H1 (cell line): Measurements from ENCODE around the gene TBX21. TPM values are rescaled to one million over a fixed set of nuclear protein-coding genes. Genes with fewer than 3 reads are reported as not detected.

Experiments used
- ATF3 ChIP-seq: IDR thresholded peaks from 2 replicates; pipeline ENCODE4 v1.6.1; 2011; ENCODE audit warnings: low read depth, mild to moderate bottlenecking, low read length; ENCODE audit not compliant: insufficient read depth
- CBX5 ChIP-seq: fragments of 300-800, 300-1000 bp; sonication (generic); IDR thresholded peaks from 2 replicates; pipeline ENCODE4 v1.7.1; 2016; ENCODE audit warnings: antibody characterized with exemption, low read length, low read depth
- CBX8 ChIP-seq: fragments of 300-800, 300-1000 bp; sonication (generic); IDR thresholded peaks from 2 replicates; pipeline ENCODE4 v1.7.1; 2016; ENCODE audit warnings: low read depth, low read length, borderline replicate concordance
- E2F6 ChIP-seq: IDR thresholded peaks from 2 replicates; pipeline ENCODE4 v1.6.1; 2012; ENCODE audit warnings: inconsistent platforms
- EP300 ChIP-seq, 2 experiments: IDR thresholded peaks; 1 replicate in 1 of 2; 2 replicates in 1 of 2; pipeline ENCODE4 v1.6.1; 2011 to 2012; ENCODE audit warnings: low read depth in 2 of 2, low read length in 2 of 2, mild to moderate bottlenecking in 2 of 2, borderline replicate concordance in 1 of 2, inconsistent platforms in 1 of 2, moderate library complexity in 1 of 2
- EZH2 ChIP-seq: fragments of 200-600 bp; sonication (generic); IDR thresholded peaks from 2 replicates; pipeline ENCODE4 v1.7.1; 2012; ENCODE audit warnings: low read depth, mild to moderate bottlenecking, moderate library complexity, low read length, inconsistent platforms; ENCODE audit not compliant: severe bottlenecking
- JUND ChIP-seq: IDR thresholded peaks from 2 replicates; pipeline ENCODE4 v1.6.1; 2011; ENCODE audit warnings: mild to moderate bottlenecking, improper control_type of control experiment, low read length
- KDM4A ChIP-seq: IDR thresholded peaks from one replicate; pipeline ENCODE4 v1.7.1; 2012; ENCODE audit warnings: low read depth, mild to moderate bottlenecking, moderate library complexity, low read length, inconsistent platforms; ENCODE audit not compliant: severe bottlenecking
- MAX ChIP-seq: IDR thresholded peaks from 2 replicates; pipeline ENCODE4 v1.6.1; 2012; ENCODE audit warnings: inconsistent platforms
- NANOG ChIP-seq: IDR thresholded peaks from 2 replicates; pipeline ENCODE4 v1.6.1; 2011; ENCODE audit warnings: low read length, low read depth, mild to moderate bottlenecking, inconsistent platforms; ENCODE audit not compliant: insufficient read depth, poor library complexity, severe bottlenecking
- PHF8 ChIP-seq: fragments of 200-600 bp; sonication (generic); conservative IDR thresholded peaks from 2 replicates; pipeline ENCODE4 v1.7.1; 2012; ENCODE audit warnings: low read depth, mild to moderate bottlenecking, inconsistent platforms, low read length, moderate library complexity
- POLR2AphosphoS5 ChIP-seq: IDR thresholded peaks from 2 replicates; pipeline ENCODE4 v1.6.1; 2011; ENCODE audit warnings: low read depth, low read length
- RBBP5 ChIP-seq: IDR thresholded peaks from 2 replicates; pipeline ENCODE4 v1.7.1; 2012; ENCODE audit warnings: low read depth, mild to moderate bottlenecking, inconsistent platforms, low read length, moderate library complexity, borderline replicate concordance
- RFX5 ChIP-seq: IDR thresholded peaks from 2 replicates; pipeline ENCODE4 v1.6.1; 2011; ENCODE audit warnings: low read depth, low read length, improper control_type of control experiment, borderline replicate concordance
- RXRA ChIP-seq: IDR thresholded peaks from 2 replicates; pipeline ENCODE4 v1.6.1; 2011; ENCODE audit warnings: low read depth, mild to moderate bottlenecking, low read length, moderate library complexity; ENCODE audit not compliant: insufficient read depth
- SRF ChIP-seq: IDR thresholded peaks from 2 replicates; pipeline ENCODE4 v1.6.1; 2011; ENCODE audit warnings: mild to moderate bottlenecking, low read depth, low read length, moderate library complexity
- TAF1 ChIP-seq: IDR thresholded peaks from 2 replicates; pipeline ENCODE4 v1.6.1; 2011; ENCODE audit warnings: mild to moderate bottlenecking, low read depth, low read length
- TAF7 ChIP-seq: optimal IDR thresholded peaks from 2 replicates; pipeline ENCODE3; 2011; ENCODE audit warnings: low read depth, mild to moderate bottlenecking, inconsistent platforms, low read length, moderate library complexity, borderline replicate concordance
- TEAD4 ChIP-seq: IDR thresholded peaks from 2 replicates; pipeline ENCODE4 v1.6.1; 2012; ENCODE audit warnings: low read depth, low read length, inconsistent platforms, mixed read lengths
- USF2 ChIP-seq: IDR thresholded peaks from 2 replicates; pipeline ENCODE4 v1.6.1; 2011; ENCODE audit warnings: low read length, improper control_type of control experiment
- polyA plus RNA-seq, 7 experiments: library from polyadenylated mRNA; depleted of rRNA in 3 of 7; stranded (reverse) in 5 of 7; unstranded in 2 of 7; fragments of >200 nt in 5 of 7; fragments of 200-250 nt in 2 of 7; gene quantifications; 1 replicate in 5 of 7; 2 replicates in 1 of 7; 4 replicates in 1 of 7; pipeline versions ENCODE4 v1.2.1 to v1.2.3, GENCODE V29; 2011 to 2013; ENCODE audit warnings: missing spikeins in 2 of 7, mixed read lengths in 2 of 7
- total RNA-seq: library from RNA; stranded (reverse); fragmentation: NEBNext Ultra II Directional; extraction: Animal tissue kit (Norgen Biotek cat#: 25700); gene quantifications from 2 replicates; pipeline ENCODE4 v1.2.1, GENCODE V29; 2021

Gene TBX21
- total and polyA plus RNA-seq, 2 of the 8 experiments (the other 6 are each of a cell fraction or from before 2014, with no cell fraction given): not detected

GRCh38 chr17:47789611-47790561, 56.9 kb downstream of the TBX21 start (continued):
- peak; percentile 56 for TF ChIP-seq EZH2
- TF ChIP-seq E2F6: no peak; the same call in none of the 2 replicates
- peak; percentile 46; the same call in 1 of the 2 replicates for TF ChIP-seq TAF1
- peak; percentile 69 for TF ChIP-seq MAX
- TF ChIP-seq NANOG: no peak
- TF ChIP-seq CBX8: no peak
- TF ChIP-seq TEAD4: no peak
- TF ChIP-seq EP300 (IDR thresholded peaks at IDR 0.05; ENCODE audit: borderline replicate concordance in 1 of 2, low read depth in 2 of 2, low read length in 2 of 2): no peak
- TF ChIP-seq ATF3: no peak
- no peak for TF ChIP-seq KDM4A
- TF ChIP-seq TAF7: peak; percentile 32
- TF ChIP-seq CBX5: no peak
- TF ChIP-seq JUND: no peak
- TF ChIP-seq SRF: no peak
- 0 out of 2 replicates have a peak, but pooled peaks have one; percentile 24 for TF ChIP-seq POLR2AphosphoS5
- no peak for TF ChIP-seq RXRA
- TF ChIP-seq RBBP5: no peak
- no peak for TF ChIP-seq RFX5
- no peak for TF ChIP-seq USF2
- no peak for TF ChIP-seq PHF8
